Activated CD4-positive, alpha-beta T cell treated with anti-CD3 and anti-CD28 coated beads for 36 hours (primary cell): Measurements from ENCODE around the gene CREB1. TPM values are rescaled to one million over a fixed set of nuclear protein-coding genes. Genes with fewer than 3 reads are reported as not detected.
A peak's percentile ranks its signal among the peaks of the same experiment; 100 is the strongest.

ENCODE experiments used
- ATAC-seq: fragments of 200-7000 bp; cut with Tn5 transposase; one replicate; pipeline ENCODE4 v1.10.0; 2021; ENCODE audit warnings: mild to moderate bottlenecking, moderate library complexity
- CTCF ChIA-PET: fragments of 350-600 bp; sonication (Branson Sonifier 250); formaldehyde crosslinking; loops from one replicate; lab custom pipeline; 2021; ENCODE audit warnings: antibody characterized with exemption; lab: Charles Lee
- POLR2A ChIA-PET: fragments of 350-600 bp; sonication (Branson Sonifier 250); formaldehyde crosslinking; loops from one replicate; lab custom pipeline; 2021; ENCODE audit warnings: antibody characterized with exemption, inconsistent platforms; lab: Charles Lee
- DNase-seq: peaks from one replicate; pipeline ENCODE4 v3.0.0-alpha.2; 2020
- H3K27ac Mint-ChIP-seq: one replicate; pipeline ENCODE4 v1.8.0; 2021; ENCODE audit warnings: mixed read lengths
- H3K27me3 Mint-ChIP-seq: one replicate; pipeline ENCODE4 v1.8.0; 2021; ENCODE audit warnings: mixed read lengths
- H3K36me3 Mint-ChIP-seq: one replicate; pipeline ENCODE4 v1.8.0; 2021; ENCODE audit warnings: low read depth, mixed read lengths
- H3K4me1 Mint-ChIP-seq: one replicate; pipeline ENCODE4 v1.8.0; 2021; ENCODE audit warnings: mixed read lengths
- H3K4me3 Mint-ChIP-seq: one replicate; pipeline ENCODE4 v1.8.0; 2021; ENCODE audit warnings: mild to moderate bottlenecking, moderate library complexity, mixed read lengths
- H3K9me3 Mint-ChIP-seq: one replicate; pipeline ENCODE4 v1.8.0; 2021; ENCODE audit warnings: low read depth, mixed read lengths
- intact Hi-C, 2 experiments: fragments of 100-400 bp; cut with DNase I in 1 of 2; cut with micrococcal nuclease in 1 of 2; formaldehyde crosslinking; loops; one replicate each; pipeline versions ENCODE4 v1.14.2 to v1.15.1; 2022 to 2024; cut with DNase I, micrococcal nuclease
- total RNA-seq, 2 experiments: library from RNA; stranded (reverse); gene quantifications; one replicate each; pipeline ENCODE4 v1.2.3, GENCODE V29; 2021

CREB1 gene
- total RNA-seq, 2 experiments from 2014 or later, result 85.4 to 136 TPM

- no peak for DNase-seq
- Mint-ChIP-seq H3K36me3 (peaks cover 46% of the 10 kb centered on the region), H3K4me1 (peaks cover 7% of the 10 kb centered on the region), H3K27ac (no peak overlapping the region), H3K4me3 (no peak overlapping the region), H3K27me3 (no peaks in the 10 kb centered on the region), H3K9me3 (no peaks in the 10 kb centered on the region)
- ChIA-PET CTCF (no interaction called here), POLR2A (no interaction called here)
- intact Hi-C loops, result no loop called here
- no peak for ATAC-seq
Measured at GRCh38 chr2:207612714-207613113, 83.0 kb downstream of the CREB1 start.

- H3K36me3 Mint-ChIP-seq, result peaks cover 45% of the 10 kb centered on the region
- no peak overlapping the region for H3K27ac Mint-ChIP-seq
- intact Hi-C loops, result no loop called here
- ATAC-seq, result no peak
- POLR2A ChIA-PET, result no interaction called here
- no peaks in the 10 kb centered on the region for H3K9me3 Mint-ChIP-seq
- H3K4me1 Mint-ChIP-seq, result peaks cover 11% of the 10 kb centered on the region
- CTCF ChIA-PET, result no interaction called here
- H3K4me3 Mint-ChIP-seq, result no peak overlapping the region
- no peak for DNase-seq
- H3K27me3 Mint-ChIP-seq, result no peaks in the 10 kb centered on the region
Measured at GRCh38 chr2:207614824-207615223, 85.1 kb downstream of the CREB1 start.

GRCh38 chr2:207616185-207616584 lies 86.4 kb downstream of the CREB1 start:
- Mint-ChIP-seq H3K9me3 (no peaks in the 10 kb centered on the region), H3K4me1 (peaks cover 22% of the 10 kb centered on the region), H3K27ac (no peak overlapping the region), H3K4me3 (no peak overlapping the region), H3K27me3 (no peaks in the 10 kb centered on the region), H3K36me3 (peaks cover 55% of the 10 kb centered on the region)
- ATAC-seq (no peak), DNase-seq (no peak)
- POLR2A ChIA-PET, result no interaction called here
- intact Hi-C loops, result no loop called here
- CTCF ChIA-PET, result no interaction called here

GRCh38 chr2:207617011-207617671 lies 87.4 kb downstream of the CREB1 start:
- ATAC-seq, result no peak
- Mint-ChIP-seq H3K4me1 (peaks cover 30% of the 10 kb centered on the region), H3K36me3 (peaks cover 63% of the 10 kb centered on the region), H3K27ac (peak overlapping the region; percentile 17), H3K4me3 (no peak overlapping the region), H3K9me3 (no peaks in the 10 kb centered on the region), H3K27me3 (no peaks in the 10 kb centered on the region)
- CTCF ChIA-PET, result no interaction called here
- intact Hi-C loops, result no loop called here
- POLR2A ChIA-PET, result no interaction called here
- no peak for DNase-seq

- ChIA-PET CTCF (no interaction called here), POLR2A (no interaction called here)
- no peaks in the 10 kb centered on the region for H3K9me3 Mint-ChIP-seq
- ATAC-seq, result peak; percentile 10
- intact Hi-C loops, result loop anchor here (5.0 to 10.0 kb wide), 4 partner anchors 405 to 1535 kb away; partner anchors contain the start of genes INO80D (in 1 of the 2) and PLEKHM3 (in 1 of the 2)
- peaks cover 69% of the 10 kb centered on the region for H3K36me3 Mint-ChIP-seq
- peak overlapping the region; percentile 29 for H3K27ac Mint-ChIP-seq
- DNase-seq, result no peak
- no peaks in the 10 kb centered on the region for H3K27me3 Mint-ChIP-seq
- H3K4me1 Mint-ChIP-seq, result peaks cover 47% of the 10 kb centered on the region
- no peak overlapping the region for H3K4me3 Mint-ChIP-seq
Measured at GRCh38 chr2:207619764-207620203, 90.0 kb downstream of the CREB1 start.

GRCh38 chr2:207621501-207622039 lies 91.8 kb downstream of the CREB1 start:
- Mint-ChIP-seq H3K27me3 (no peaks in the 10 kb centered on the region), H3K27ac (peak overlapping the region; percentile 2), H3K36me3 (peaks cover 61% of the 10 kb centered on the region), H3K9me3 (no peaks in the 10 kb centered on the region), H3K4me1 (peaks cover 45% of the 10 kb centered on the region), H3K4me3 (no peak overlapping the region)
- no peak for DNase-seq
- ATAC-seq, result no peak
- ChIA-PET POLR2A (interaction anchor here (0.6 to 0.7 kb wide), 3 partner anchors 92 to 434 kb away, joined by 3 read pairs; no protein-coding TSS in a partner anchor), CTCF (interaction anchor here (0.7 kb wide), 1 partner anchor 12 kb away, joined by 3 read pairs; no protein-coding TSS in a partner anchor)
- intact Hi-C loops, result loop anchor here (5.0 to 10.0 kb wide), 4 partner anchors 403 to 1537 kb away; partner anchors contain the start of genes INO80D (in 1 of the 2) and PLEKHM3 (in 1 of the 2)

GRCh38 chr2:207624185-207625013 lies 94.6 kb downstream of the CREB1 start:
- ChIA-PET POLR2A (interaction anchor here (0.6 to 1.9 kb wide), 6 partner anchors 87 to 1682 kb away, joined by 3 to 10 read pairs (median 3); partner anchors contain the start of gene CCNYL1), CTCF (interaction anchor here (0.6 to 2.2 kb wide), 6 partner anchors 24 to 859 kb away, joined by 3 to 6 read pairs (median 3); partner anchors contain the start of gene FASTKD2)
- H3K36me3 Mint-ChIP-seq, result peaks cover 42% of the 10 kb centered on the region
- H3K4me3 Mint-ChIP-seq, result peak overlapping the region; percentile 90
- peak overlapping the region; percentile 90 for H3K27ac Mint-ChIP-seq
- no peaks in the 10 kb centered on the region for H3K27me3 Mint-ChIP-seq
- peaks cover 50% of the 10 kb centered on the region for H3K4me1 Mint-ChIP-seq
- ATAC-seq, result peak; percentile 56
- peak; percentile 82 for DNase-seq
- intact Hi-C loops, result loop anchor here (1.0 to 10.0 kb wide), 13 partner anchors 64 to 1540 kb away; partner anchors contain the start of genes CCNYL1 (in 2 of the 2), CREB1 (in 2 of the 2), FASTKD2 (in 2 of the 2) and MDH1B (in 2 of the 2)
- H3K9me3 Mint-ChIP-seq, result no peaks in the 10 kb centered on the region

- intact Hi-C loops, result loop anchor here (1.0 to 10.0 kb wide), 12 partner anchors 64 to 1540 kb away; partner anchors contain the start of genes CCNYL1 (in 2 of the 2), CREB1 (in 2 of the 2), FASTKD2 (in 2 of the 2) and MDH1B (in 2 of the 2)
- peak within 1 kb of the TSS; percentile 90 for H3K4me3 Mint-ChIP-seq
- peaks cover 44% of the 10 kb centered on the region for H3K4me1 Mint-ChIP-seq
- no peaks in the 10 kb centered on the region for H3K9me3 Mint-ChIP-seq
- ChIA-PET CTCF (interaction anchor here (0.6 to 3.2 kb wide), 13 partner anchors 10 to 860 kb away, joined by 3 to 13 read pairs (median 3); partner anchors contain the start of genes CCNYL1, FASTKD2 and PLEKHM3), POLR2A (interaction anchor here (0.6 to 1.9 kb wide), 9 partner anchors 86 to 1683 kb away, joined by 3 to 10 read pairs (median 3); partner anchors contain the start of genes CCNYL1 and FZD5)
- H3K36me3 Mint-ChIP-seq, result peaks cover 37% of the 10 kb centered on the region
- peak; percentile 97 for DNase-seq
- H3K27ac Mint-ChIP-seq, result peak within 1 kb of the TSS; percentile 98
- ATAC-seq, result peak; percentile 78
- H3K27me3 Mint-ChIP-seq, result no peaks in the 10 kb centered on the region
Measured at GRCh38 chr2:207625014-207625907, 95.5 kb downstream of the CREB1 start, which contains the start of gene METTL21A. TSS of gene METTL21A (minus strand) at chr2:207625394. CDS start at chr2:207624375, 1,019 bp downstream.

GRCh38 chr2:207629553-207629952 lies 99.8 kb downstream of the CREB1 start:
- ChIA-PET POLR2A (no interaction called here), CTCF (interaction anchor here (1.0 kb wide), 1 partner anchor 117 kb away, joined by 3 read pairs; no protein-coding TSS in a partner anchor)
- peaks cover 19% of the 10 kb centered on the region for H3K4me1 Mint-ChIP-seq
- no peaks in the 10 kb centered on the region for H3K27me3 Mint-ChIP-seq
- DNase-seq, result no peak
- no peaks in the 10 kb centered on the region for H3K9me3 Mint-ChIP-seq
- no peaks in the 10 kb centered on the region for H3K36me3 Mint-ChIP-seq
- H3K27ac Mint-ChIP-seq, result no peak overlapping the region
- no peak for ATAC-seq
- intact Hi-C loops, result loop anchor here (10.0 kb wide), 3 partner anchors 395 to 1545 kb away; partner anchors contain the start of genes INO80D (in 1 of the 2) and PLEKHM3 (in 1 of the 2)
- no peak overlapping the region for H3K4me3 Mint-ChIP-seq

- Mint-ChIP-seq H3K9me3 (no peaks in the 10 kb centered on the region), H3K36me3 (no peaks in the 10 kb centered on the region), H3K4me1 (peaks cover 19% of the 10 kb centered on the region), H3K27ac (no peak overlapping the region), H3K4me3 (no peak overlapping the region), H3K27me3 (no peaks in the 10 kb centered on the region)
- DNase-seq (no peak), ATAC-seq (no peak)
- POLR2A ChIA-PET, result no interaction called here
- CTCF ChIA-PET, result interaction anchor here (1.0 kb wide), 1 partner anchor 116 kb away, joined by 3 read pairs; no protein-coding TSS in a partner anchor
- intact Hi-C loops, result no loop called here
Measured at GRCh38 chr2:207630491-207630890, 100.7 kb downstream of the CREB1 start.
